GM12801 (cell line): ENCODE results near the gene FNDC5.

Experiments
- CTCF ChIP-seq: IDR thresholded peaks from one replicate; pipeline ENCODE4 v1.5.1; 2011; ENCODE audit warnings: control low read depth; ENCODE audit not compliant: insufficient read length; ENCODE audit errors: extremely low read depth

The FNDC5 gene

GRCh38 chr1:32894681-32895080, 24.0 kb upstream of the FNDC5 start:
- no peak for TF ChIP-seq CTCF

GRCh38 chr1:32894019-32894600, 23.4 kb upstream of the FNDC5 start:
- no peak for TF ChIP-seq CTCF

GRCh38 chr1:32893198-32894018, 22.7 kb upstream of the FNDC5 start:
- no peak for TF ChIP-seq CTCF

- no peak for TF ChIP-seq CTCF
Measured at GRCh38 chr1:32892368-32893197, 21.9 kb upstream of the FNDC5 start.

GRCh38 chr1:32891630-32892029, 20.9 kb upstream of the FNDC5 start:
- TF ChIP-seq CTCF: no peak

GRCh38 chr1:32891241-32891570, 20.5 kb upstream of the FNDC5 start:
- TF ChIP-seq CTCF: no peak

GRCh38 chr1:32890516-32891240, 20.0 kb upstream of the FNDC5 start:
- TF ChIP-seq CTCF: no peak
